D721Med (cell line): ENCODE results near the gene OSBPL9.

Experiments used
- DNase-seq: peaks from one replicate; pipeline ENCODE4 v3.0.0; 2011; ENCODE audit warnings: low spot score; ENCODE audit not compliant: insufficient read length
- FAIRE-seq: peaks from 2 replicates; lab custom pipeline; 2011; peaks lifted over from hg19 to GRCh38; lab: Jason Lieb, UNC
- CTCF ChIP-seq: IDR thresholded peaks from 2 replicates; pipeline ENCODE4 v1.5.1; 2012; ENCODE audit warnings: mild to moderate bottlenecking, control low read depth; ENCODE audit not compliant: insufficient read depth; ENCODE audit errors: missing control alignments

The OSBPL9 gene

GRCh38 chr1:51837243-51837642 lies 220.4 kb downstream of the OSBPL9 start:
- DNase-seq (no peak), FAIRE-seq (no peak)
- TF ChIP-seq CTCF, result no peak
